ENCODE measurements around the gene MITF. TPM values are rescaled to one million over a fixed set of nuclear protein-coding genes. Genes with fewer than 3 reads are reported as not detected.

The MITF gene
- total and polyA plus RNA-seq, 2 donors = 13.3 to 13.6 TPM

DNA sequence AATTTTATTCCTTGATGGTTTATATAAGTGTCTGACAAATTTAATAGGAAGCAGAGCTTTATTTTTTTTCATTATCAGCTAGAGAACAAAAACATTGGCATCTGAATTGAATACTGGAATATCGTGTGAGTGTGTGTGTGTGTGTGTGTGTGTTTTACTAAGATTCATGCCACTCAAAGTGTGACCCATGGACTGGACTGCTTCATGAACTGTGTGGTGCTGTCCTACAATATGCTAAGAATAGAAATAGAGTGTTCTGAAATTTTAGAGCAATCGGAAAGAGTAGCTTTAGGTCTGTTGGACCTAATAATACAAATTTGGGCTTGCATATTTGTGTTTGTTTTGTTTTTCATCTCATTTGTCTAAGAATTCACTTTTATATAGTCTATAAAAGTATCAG lies 89.6 kb downstream of the MITF start:
- H3K27ac ChIP-seq (ENCODE audit: low read depth) = no peak overlapping the region
- H3K4me1 ChIP-seq (ENCODE audit: insufficient read depth) = no peaks in the 10 kb centered on the region
- DNase-seq (ENCODE audit: extremely low spot score) = no peak
- H3K36me3 ChIP-seq (ENCODE audit: insufficient read depth) = no peaks in the 10 kb centered on the region
- WGBS = 66% methylated on average over 2 of the region's 2 CpGs
- H3K4me3 ChIP-seq (ENCODE audit: low read depth, low read length) = no peak overlapping the region

GRCh38 chr3:69830147-69830546 lies 90.9 kb downstream of the MITF start:
- DNase-seq (ENCODE audit: extremely low spot score) = no peak
- Histone ChIP-seq H3K36me3 (ENCODE audit: insufficient read depth) (no peaks in the 10 kb centered on the region), H3K27ac (ENCODE audit: low read depth) (no peak overlapping the region), H3K4me3 (ENCODE audit: low read depth, low read length) (no peak overlapping the region), H3K4me1 (ENCODE audit: insufficient read depth) (no peaks in the 10 kb centered on the region)
- WGBS = 88% methylated on average over 3 of the region's 3 CpGs

DNA sequence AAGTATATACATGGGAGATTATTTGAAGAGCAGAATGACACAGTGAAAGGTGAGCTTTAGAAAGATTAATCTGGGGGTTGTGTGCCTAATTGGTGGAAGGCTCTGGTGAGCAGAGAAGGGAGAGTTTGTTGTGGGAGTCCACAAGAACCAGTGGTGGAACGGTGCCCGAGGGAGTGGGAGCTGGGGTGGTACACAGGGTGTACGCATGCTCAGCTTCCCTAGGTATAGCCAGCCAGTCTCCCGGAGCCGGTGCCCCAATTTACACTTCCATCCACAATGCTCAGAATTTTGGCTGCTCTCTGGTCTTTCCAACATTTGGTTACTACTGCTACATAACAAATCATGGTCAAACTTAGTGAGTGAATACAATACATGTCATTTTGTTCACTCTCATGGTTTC lies 92.5 kb downstream of the MITF start:
- 93% methylated on average over 5 of the region's 5 CpGs for WGBS
- DNase-seq (ENCODE audit: extremely low spot score) = no peak
- Histone ChIP-seq H3K27ac (ENCODE audit: low read depth) (no peak overlapping the region), H3K36me3 (ENCODE audit: insufficient read depth) (no peaks in the 10 kb centered on the region), H3K4me1 (ENCODE audit: insufficient read depth) (no peaks in the 10 kb centered on the region), H3K4me3 (ENCODE audit: low read depth, low read length) (no peak overlapping the region)

DNA sequence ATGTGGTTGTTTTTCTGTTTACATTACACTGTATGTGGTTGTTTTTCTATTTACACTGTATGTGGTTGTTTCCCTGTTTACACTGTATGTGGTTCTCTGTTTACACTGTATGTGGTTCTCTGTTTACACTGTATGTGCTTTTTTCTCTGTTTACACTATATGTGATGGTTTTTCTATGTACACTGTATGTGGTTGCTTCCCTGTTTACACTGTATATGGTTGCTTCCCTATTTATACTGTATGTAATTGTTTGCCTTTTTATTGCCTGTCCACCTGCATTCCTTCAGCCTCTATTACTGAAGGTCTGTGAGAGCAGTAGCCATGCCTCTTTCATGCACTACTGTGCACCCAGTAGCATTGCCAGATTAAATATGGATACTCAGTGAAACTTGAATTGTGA lies 94.3 kb downstream of the MITF start:
- H3K36me3 ChIP-seq (ENCODE audit: insufficient read depth) = no peaks in the 10 kb centered on the region
- DNase-seq (ENCODE audit: extremely low spot score) = no peak
- no peak overlapping the region for H3K4me3 ChIP-seq (ENCODE audit: low read depth, low read length)
- no peak overlapping the region for H3K27ac ChIP-seq (ENCODE audit: low read depth)
- no peaks in the 10 kb centered on the region for H3K4me1 ChIP-seq (ENCODE audit: insufficient read depth)

DNA sequence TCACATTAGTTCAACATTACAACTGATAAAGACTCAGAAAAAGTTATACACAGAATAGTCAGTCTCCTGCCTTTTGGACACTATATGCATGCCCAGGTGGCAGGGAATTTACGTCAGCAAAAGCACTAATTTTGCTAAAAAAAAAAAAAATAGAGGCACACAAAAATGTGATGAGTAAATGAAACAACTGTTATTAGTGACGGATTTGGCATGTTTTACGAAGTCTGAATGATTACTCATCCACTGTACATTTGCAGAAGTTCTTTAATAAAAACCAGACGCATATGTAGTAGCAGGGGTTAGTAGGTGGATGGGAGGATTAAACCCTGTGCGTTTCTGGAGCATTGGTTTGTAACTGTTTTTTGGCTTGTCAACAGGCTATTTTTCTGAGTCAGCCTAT lies 99.0 kb downstream of the MITF start:
- Histone ChIP-seq H3K27ac (ENCODE audit: low read depth) (no peak overlapping the region), H3K36me3 (ENCODE audit: insufficient read depth) (no peaks in the 10 kb centered on the region), H3K4me3 (ENCODE audit: low read depth, low read length) (no peak overlapping the region), H3K4me1 (ENCODE audit: insufficient read depth) (no peaks in the 10 kb centered on the region)
- WGBS = 36% methylated on average over 5 of the region's 5 CpGs
- DNase-seq (ENCODE audit: extremely low spot score) = no peak

GRCh38 chr3:69838696-69839515 lies 99.6 kb downstream of the MITF start:
- H3K4me3 ChIP-seq (ENCODE audit: low read depth, low read length) = no peak overlapping the region
- WGBS = 82% methylated on average over 3 of the region's 3 CpGs
- no peak overlapping the region for H3K27ac ChIP-seq (ENCODE audit: low read depth)
- DNase-seq (ENCODE audit: extremely low spot score) = no peak
- no peaks in the 10 kb centered on the region for H3K4me1 ChIP-seq (ENCODE audit: insufficient read depth)
- H3K36me3 ChIP-seq (ENCODE audit: insufficient read depth) = no peaks in the 10 kb centered on the region

- no peaks in the 10 kb centered on the region for H3K36me3 ChIP-seq (ENCODE audit: insufficient read depth)
- no peaks in the 10 kb centered on the region for H3K4me1 ChIP-seq (ENCODE audit: insufficient read depth)
- no peak overlapping the region for H3K4me3 ChIP-seq (ENCODE audit: low read depth, low read length)
- 69% methylated on average over 5 of the region's 5 CpGs for WGBS
- no peak for DNase-seq (ENCODE audit: extremely low spot score)
- H3K27ac ChIP-seq (ENCODE audit: low read depth) = peak overlapping the region; percentile 10
Measured at GRCh38 chr3:69842351-69842750, 103.1 kb downstream of the MITF start.

DNA sequence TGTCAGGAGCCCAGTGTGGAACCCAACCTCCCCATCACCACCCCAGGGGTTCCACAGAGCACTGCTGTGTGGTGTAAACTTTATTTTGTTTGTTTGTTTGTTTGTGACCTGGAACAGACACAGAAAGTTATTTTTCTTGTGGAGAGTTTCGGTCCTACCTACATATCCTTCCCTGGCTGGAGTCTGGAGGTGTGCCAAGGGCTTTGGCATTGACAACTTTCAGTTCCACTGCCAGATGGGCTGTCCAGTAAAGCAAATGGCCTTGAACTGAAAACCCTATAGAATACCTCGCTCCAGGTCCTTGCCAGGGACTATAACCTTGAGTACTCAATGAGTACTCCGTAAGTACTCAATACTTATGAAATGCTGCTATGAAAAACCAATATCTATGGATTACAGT lies 103.5 kb downstream of the MITF start:
- DNase-seq (ENCODE audit: extremely low spot score) = no peak
- Histone ChIP-seq H3K27ac (ENCODE audit: low read depth) (no peak overlapping the region), H3K4me1 (ENCODE audit: insufficient read depth) (no peaks in the 10 kb centered on the region), H3K4me3 (ENCODE audit: low read depth, low read length) (no peak overlapping the region), H3K36me3 (ENCODE audit: insufficient read depth) (no peaks in the 10 kb centered on the region)
- 93% methylated on average over 3 of the region's 3 CpGs for WGBS

- WGBS = 82% methylated on average over 1 of the region's 1 CpG
- H3K4me1 ChIP-seq (ENCODE audit: insufficient read depth) = no peaks in the 10 kb centered on the region
- DNase-seq (ENCODE audit: extremely low spot score) = no peak
- no peak overlapping the region for H3K27ac ChIP-seq (ENCODE audit: low read depth)
- no peak overlapping the region for H3K4me3 ChIP-seq (ENCODE audit: low read depth, low read length)
- H3K36me3 ChIP-seq (ENCODE audit: insufficient read depth) = no peaks in the 10 kb centered on the region
Measured at GRCh38 chr3:69844706-69845105, 105.4 kb downstream of the MITF start.

DNA sequence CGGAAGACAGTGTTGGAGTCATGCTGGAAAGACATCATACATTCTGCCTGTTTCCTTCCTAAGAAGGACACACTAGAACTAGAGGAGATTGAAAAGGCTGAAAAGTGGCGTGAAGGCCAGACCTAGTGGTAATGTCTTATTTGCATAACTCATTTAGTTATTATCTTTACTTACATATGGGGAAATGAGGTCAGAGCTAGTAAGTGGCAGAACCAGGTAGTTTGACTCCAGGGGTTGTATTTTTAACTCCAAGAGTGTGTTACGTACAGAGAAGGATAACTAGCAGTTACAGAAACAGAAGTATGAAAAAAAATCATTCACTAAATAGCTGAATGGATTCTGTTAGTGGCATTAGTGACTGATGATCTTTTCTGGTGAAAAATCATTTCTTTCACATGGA lies 108.0 kb downstream of the MITF start:
- Histone ChIP-seq H3K36me3 (ENCODE audit: insufficient read depth) (no peaks in the 10 kb centered on the region), H3K4me1 (ENCODE audit: insufficient read depth) (no peaks in the 10 kb centered on the region), H3K27ac (ENCODE audit: low read depth) (no peak overlapping the region), H3K4me3 (ENCODE audit: low read depth, low read length) (no peak overlapping the region)
- 95% methylated on average over 3 of the region's 3 CpGs for WGBS
- DNase-seq (ENCODE audit: extremely low spot score) = no peak

DNA sequence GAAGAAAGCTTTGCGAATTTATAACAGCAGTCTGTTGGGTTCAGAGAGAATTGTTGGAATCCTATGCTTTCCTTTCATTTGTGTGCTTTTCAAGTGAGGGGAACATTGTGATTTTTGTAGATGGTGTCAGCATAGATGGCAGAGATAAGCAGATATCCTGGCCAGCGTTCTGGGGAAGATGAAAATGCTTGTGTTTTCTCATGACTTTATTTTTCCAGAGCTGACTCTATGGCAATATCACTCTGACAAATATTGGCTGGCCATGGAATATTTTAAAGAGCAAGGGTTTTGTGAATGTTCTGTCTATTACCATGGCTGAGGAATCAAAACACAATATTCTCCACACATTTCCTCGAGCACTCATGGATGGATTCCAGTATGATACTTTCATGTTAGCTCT lies 108.8 kb downstream of the MITF start:
- WGBS = 52% methylated on average over 3 of the region's 3 CpGs
- Histone ChIP-seq H3K4me1 (ENCODE audit: insufficient read depth) (no peaks in the 10 kb centered on the region), H3K4me3 (ENCODE audit: low read depth, low read length) (no peak overlapping the region), H3K36me3 (ENCODE audit: insufficient read depth) (no peaks in the 10 kb centered on the region), H3K27ac (ENCODE audit: low read depth) (no peak overlapping the region)
- no peak for DNase-seq (ENCODE audit: extremely low spot score)

DNA sequence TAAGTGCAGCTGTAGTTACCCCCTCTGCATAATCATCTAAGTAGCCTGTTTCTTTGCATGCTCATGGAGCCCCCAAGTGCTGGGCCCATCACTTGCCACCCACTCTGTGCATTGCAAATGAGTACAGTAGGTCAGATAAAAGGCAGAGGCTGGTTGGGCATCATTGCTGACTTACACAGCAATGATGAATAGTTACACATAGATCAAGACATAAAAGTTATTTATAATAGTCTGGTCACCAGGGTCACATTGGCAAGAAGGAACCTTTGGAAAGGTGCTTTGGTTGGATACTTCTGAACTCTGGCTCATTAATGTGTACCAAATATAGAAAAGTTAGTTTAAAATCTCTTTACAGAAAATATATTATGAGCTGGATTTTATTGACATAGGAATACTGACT lies 111.6 kb downstream of the MITF start:
- H3K36me3 ChIP-seq (ENCODE audit: insufficient read depth) = no peaks in the 10 kb centered on the region
- no peak overlapping the region for H3K4me3 ChIP-seq (ENCODE audit: low read depth, low read length)
- no peak for DNase-seq (ENCODE audit: extremely low spot score)
- no peak overlapping the region for H3K27ac ChIP-seq (ENCODE audit: low read depth)
- no peaks in the 10 kb centered on the region for H3K4me1 ChIP-seq (ENCODE audit: insufficient read depth)

- H3K27ac ChIP-seq (ENCODE audit: low read depth) = no peak overlapping the region
- no peaks in the 10 kb centered on the region for H3K36me3 ChIP-seq (ENCODE audit: insufficient read depth)
- no peak overlapping the region for H3K4me3 ChIP-seq (ENCODE audit: low read depth, low read length)
- H3K4me1 ChIP-seq (ENCODE audit: insufficient read depth) = no peaks in the 10 kb centered on the region
- no peak for DNase-seq (ENCODE audit: extremely low spot score)
- 86% methylated on average over 3 of the region's 3 CpGs for WGBS
Measured at GRCh38 chr3:69853027-69853426, 113.8 kb downstream of the MITF start.

- 19% methylated on average over 5 of the region's 5 CpGs for WGBS
- H3K27ac ChIP-seq (ENCODE audit: low read depth) = no peak overlapping the region
Measured at GRCh38 chr3:69855436-69856162, 116.3 kb downstream of the MITF start.

More at GRCh38 chr3:69855436-69856162, 116.3 kb downstream of the MITF start:
- no peaks in the 10 kb centered on the region for H3K4me1 ChIP-seq (ENCODE audit: insufficient read depth)
- no peaks in the 10 kb centered on the region for H3K36me3 ChIP-seq (ENCODE audit: insufficient read depth)
- no peak overlapping the region for H3K4me3 ChIP-seq (ENCODE audit: low read depth, low read length)
- DNase-seq (ENCODE audit: extremely low spot score) = no peak
